Neural cell (in vitro differentiated cells): ENCODE results near the gene LRRK2. TPM values are rescaled to one million over a fixed set of nuclear protein-coding genes. Genes with fewer than 3 reads are reported as not detected.

Experiments used
- H2AFZ ChIP-seq: fragments of 200-600, 300-800 bp; sonication (generic), shearing (Covaris generic); 2 replicates; pipeline ENCODE4 v1.6.0; 2014; ENCODE audit warnings: low read depth, mild to moderate bottlenecking, antibody characterized with exemption, low read length, moderate library complexity
- H3F3A ChIP-seq: fragments of 200-600 bp; shearing (Covaris generic); 2 replicates; pipeline ENCODE4 v1.6.1; 2016; ENCODE audit warnings: mild to moderate bottlenecking, moderate library complexity, mixed read lengths, antibody characterized with exemption, low read length; ENCODE audit not compliant: insufficient read depth, poor library complexity, severe bottlenecking
- H3K27ac ChIP-seq: fragments of 200-600, 300-800 bp; sonication (generic), shearing (Covaris generic); 2 replicates; pipeline ENCODE4 v1.5.1; 2014; ENCODE audit warnings: mild to moderate bottlenecking, low read length, moderate library complexity
- H3K27me3 ChIP-seq: fragments of 300-800, 200-600 bp; sonication (generic), shearing (Covaris generic); 2 replicates; pipeline ENCODE4 v1.6.0; 2014; ENCODE audit warnings: mild to moderate bottlenecking, low read depth, low read length, moderate library complexity; ENCODE audit not compliant: insufficient read depth
- H3K36me3 ChIP-seq: fragments of 300-800, 200-600 bp; sonication (generic), shearing (Covaris generic); 2 replicates; pipeline ENCODE4 v1.5.1; 2014; ENCODE audit warnings: mild to moderate bottlenecking, antibody characterized with exemption, low read length, moderate library complexity; ENCODE audit not compliant: insufficient read depth
- H3K4me2 ChIP-seq: fragments of 300-800, 200-600 bp; sonication (generic), shearing (Covaris generic); 2 replicates; pipeline ENCODE4 v1.6.0; 2014; ENCODE audit warnings: mild to moderate bottlenecking, low read length
- H3K4me3 ChIP-seq: fragments of 300-800, 200-600 bp; sonication (generic), shearing (Covaris generic); 2 replicates; pipeline ENCODE4 v1.5.1; 2014; ENCODE audit warnings: mild to moderate bottlenecking, low read length, moderate library complexity
- H3K79me2 ChIP-seq: fragments of 200-600 bp; shearing (Covaris generic); replicated peaks from 2 replicates; pipeline ENCODE4 v1.6.0; 2014; ENCODE audit warnings: mild to moderate bottlenecking, low read length, moderate library complexity; ENCODE audit not compliant: insufficient read depth
- H3K9ac ChIP-seq: fragments of 300-800, 200-600 bp; sonication (generic), shearing (Covaris generic); 2 replicates; pipeline ENCODE4 v1.6.1; 2016; ENCODE audit warnings: mild to moderate bottlenecking, low read length, mixed read lengths
- H3K9me2 ChIP-seq: fragments of 200-600 bp; shearing (Covaris generic); 2 replicates; pipeline ENCODE4 v1.6.1; 2016; ENCODE audit warnings: mild to moderate bottlenecking, low read length, mixed read lengths; ENCODE audit not compliant: insufficient read depth
- H3K9me3 ChIP-seq: fragments of 200-600, 300-800 bp; sonication (generic), shearing (Covaris generic); 2 replicates; pipeline ENCODE4 v1.6.1; 2016; ENCODE audit warnings: mild to moderate bottlenecking, mixed run types, low read length, moderate library complexity, mixed read lengths
- H4K20me1 ChIP-seq: fragments of 200-600 bp; shearing (Covaris generic); 2 replicates; pipeline ENCODE4 v1.6.1; 2016; ENCODE audit warnings: mild to moderate bottlenecking, mixed run types; ENCODE audit not compliant: insufficient read depth
- CTCF ChIP-seq: fragments of 450-650 bp; IDR thresholded peaks from 2 replicates; pipeline ENCODE4 v1.5.1; 2014; ENCODE audit warnings: antibody characterized with exemption, mild to moderate bottlenecking, moderate library complexity; ENCODE audit not compliant: poor library complexity, severe bottlenecking
- EP300 ChIP-seq: fragments of 450-650 bp; conservative IDR thresholded peaks from 2 replicates; pipeline ENCODE4 v1.6.1; 2014; ENCODE audit warnings: antibody characterized with exemption, mild to moderate bottlenecking, moderate library complexity; ENCODE audit not compliant: poor library complexity, severe bottlenecking
- EZH2 ChIP-seq: fragments of 200-600, 300-800 bp; shearing (Covaris generic), sonication (generic); IDR thresholded peaks from 2 replicates; pipeline ENCODE4 v1.6.1; 2014; ENCODE audit warnings: antibody characterized with exemption, low read length, borderline replicate concordance, mild to moderate bottlenecking; ENCODE audit not compliant: insufficient read depth, poor library complexity, severe bottlenecking
- MXI1 ChIP-seq: fragments of 450-650 bp; conservative IDR thresholded peaks from 2 replicates; pipeline ENCODE4 v1.6.1; 2014; ENCODE audit warnings: antibody characterized with exemption, mild to moderate bottlenecking; ENCODE audit not compliant: poor library complexity, severe bottlenecking
- POLR2AphosphoS5 ChIP-seq: IDR thresholded peaks from 2 replicates; pipeline ENCODE4 v1.6.1; 2012
- RAD21 ChIP-seq: fragments of 450-650 bp; conservative IDR thresholded peaks from 2 replicates; pipeline ENCODE4 v1.6.1; 2014; ENCODE audit warnings: antibody characterized with exemption, mild to moderate bottlenecking, moderate library complexity
- REST ChIP-seq: IDR thresholded peaks from 2 replicates; pipeline ENCODE4 v1.6.1; 2012; ENCODE audit warnings: borderline replicate concordance
- SMC3 ChIP-seq: fragments of 450-650 bp; conservative IDR thresholded peaks from 2 replicates; pipeline ENCODE4 v1.6.1; 2014; ENCODE audit warnings: antibody characterized with exemption, mild to moderate bottlenecking, moderate library complexity; ENCODE audit not compliant: poor library complexity
- TAF1 ChIP-seq: IDR thresholded peaks from 2 replicates; pipeline ENCODE4 v1.6.1; 2012; ENCODE audit warnings: low read depth
- polyA plus RNA-seq: library from polyadenylated mRNA; depleted of rRNA; stranded (reverse); fragments of >200 nt; gene quantifications from 2 replicates; pipeline ENCODE4 v1.2.3, GENCODE V29; 2014

Gene LRRK2
- polyA plus RNA-seq, 1 donor from 2014 or later, result 0.54 TPM

GRCh38 chr12:40330180-40330579 is 105.4 kb downstream of the LRRK2 start:
- no peak for TF ChIP-seq RAD21
- H3K9me3 ChIP-seq, result no peaks in the 10 kb centered on the region
- no peak overlapping the region for H3K27ac ChIP-seq
- no peaks in the 10 kb centered on the region for H3K9me2 ChIP-seq
- H3K27me3 ChIP-seq, result no peaks in the 10 kb centered on the region
- H3K36me3 ChIP-seq, result no peaks in the 10 kb centered on the region
- H3K4me2 ChIP-seq, result no peak overlapping the region
- no peaks in the 10 kb centered on the region for H3F3A ChIP-seq
- H2AFZ ChIP-seq, result no peak overlapping the region
- no peak overlapping the region for H3K4me3 ChIP-seq
- no peak overlapping the region for H3K9ac ChIP-seq
- H3K79me2 ChIP-seq, result no peaks in the 10 kb centered on the region
- no peaks in the 10 kb centered on the region for H4K20me1 ChIP-seq

- Histone ChIP-seq H3K4me3 (no peak overlapping the region), H3K9me2 (no peaks in the 10 kb centered on the region), H3K27ac (no peak overlapping the region), H3K4me2 (no peak overlapping the region), H3F3A (no peaks in the 10 kb centered on the region), H3K79me2 (no peaks in the 10 kb centered on the region), H3K9me3 (no peaks in the 10 kb centered on the region), H3K36me3 (no peaks in the 10 kb centered on the region), H3K9ac (no peak overlapping the region), H4K20me1 (no peaks in the 10 kb centered on the region), H3K27me3 (no peaks in the 10 kb centered on the region), H2AFZ (no peak overlapping the region)
- TF ChIP-seq POLR2AphosphoS5, result no peak
- no peak for TF ChIP-seq RAD21
- no peak for TF ChIP-seq REST
- no peak for TF ChIP-seq SMC3
- TF ChIP-seq CTCF, result no peak
These were observed 107.1 kb downstream of the LRRK2 start for GRCh38 chr12:40331886-40332285.

GRCh38 chr12:40335991-40336390 is 111.2 kb downstream of the LRRK2 start:
- Histone ChIP-seq H3K27ac (no peak overlapping the region), H3K9ac (no peak overlapping the region), H3K4me3 (no peak overlapping the region), H3K9me2 (no peaks in the 10 kb centered on the region), H3K27me3 (no peaks in the 10 kb centered on the region), H4K20me1 (no peaks in the 10 kb centered on the region), H3F3A (no peaks in the 10 kb centered on the region), H2AFZ (no peak overlapping the region), H3K4me2 (no peak overlapping the region), H3K36me3 (no peaks in the 10 kb centered on the region), H3K9me3 (no peaks in the 10 kb centered on the region), H3K79me2 (no peaks in the 10 kb centered on the region)
- TF ChIP-seq MXI1 (no peak), REST (no peak), POLR2AphosphoS5 (no peak), EZH2 (no peak), SMC3 (no peak), CTCF (no peak), EP300 (no peak), TAF1 (no peak), RAD21 (no peak)
